ENCODE data around the gene ZDHHC14.
A peak's percentile ranks its signal among the peaks of the same experiment; 100 is the strongest.

Gene ZDHHC14

DNA sequence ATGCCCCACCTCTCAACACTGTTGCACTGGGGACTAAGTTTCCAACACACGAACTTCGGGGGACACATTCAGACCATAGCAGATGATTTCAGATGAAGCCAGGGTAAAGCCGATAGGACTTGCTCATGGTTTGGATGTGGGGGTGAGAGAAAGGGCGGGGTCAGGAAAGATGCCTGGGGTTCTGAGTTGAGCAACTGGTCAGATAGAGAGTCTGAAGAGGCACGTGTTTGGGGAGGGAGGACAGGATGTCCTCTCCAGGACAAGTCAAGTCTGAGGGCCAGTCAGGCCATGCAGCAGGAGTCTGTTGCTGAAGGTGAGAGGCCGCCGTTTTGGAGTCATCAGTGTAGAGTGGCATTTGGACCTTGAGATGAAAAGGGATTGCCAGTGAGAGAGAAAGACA, 244.1 kb downstream of the ZDHHC14 start:
- DNase-seq (ENCODE audit: low read depth in 3 of 3): no peak

DNA sequence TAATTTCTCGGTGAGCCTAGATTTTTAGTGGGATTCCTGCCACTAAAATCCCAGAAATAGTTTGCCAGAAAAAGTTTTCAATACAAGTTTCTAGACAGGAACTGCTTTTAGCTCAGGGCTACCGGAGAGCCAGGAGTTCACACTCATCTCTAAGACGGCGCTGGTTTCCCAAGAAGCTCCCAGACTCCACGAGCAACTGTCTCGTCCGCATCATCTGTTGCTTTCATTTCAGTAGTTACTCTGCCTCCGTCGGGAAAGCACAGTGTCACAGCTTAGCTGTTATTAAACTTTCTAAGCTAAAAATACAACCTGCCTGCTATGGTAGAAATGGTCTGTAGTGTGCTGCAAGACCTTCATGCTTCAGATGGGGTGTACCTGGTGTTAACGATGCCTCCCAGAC, 244.8 kb downstream of the ZDHHC14 start:
- DNase-seq (ENCODE audit: low read depth in 3 of 3): no peak

DNA sequence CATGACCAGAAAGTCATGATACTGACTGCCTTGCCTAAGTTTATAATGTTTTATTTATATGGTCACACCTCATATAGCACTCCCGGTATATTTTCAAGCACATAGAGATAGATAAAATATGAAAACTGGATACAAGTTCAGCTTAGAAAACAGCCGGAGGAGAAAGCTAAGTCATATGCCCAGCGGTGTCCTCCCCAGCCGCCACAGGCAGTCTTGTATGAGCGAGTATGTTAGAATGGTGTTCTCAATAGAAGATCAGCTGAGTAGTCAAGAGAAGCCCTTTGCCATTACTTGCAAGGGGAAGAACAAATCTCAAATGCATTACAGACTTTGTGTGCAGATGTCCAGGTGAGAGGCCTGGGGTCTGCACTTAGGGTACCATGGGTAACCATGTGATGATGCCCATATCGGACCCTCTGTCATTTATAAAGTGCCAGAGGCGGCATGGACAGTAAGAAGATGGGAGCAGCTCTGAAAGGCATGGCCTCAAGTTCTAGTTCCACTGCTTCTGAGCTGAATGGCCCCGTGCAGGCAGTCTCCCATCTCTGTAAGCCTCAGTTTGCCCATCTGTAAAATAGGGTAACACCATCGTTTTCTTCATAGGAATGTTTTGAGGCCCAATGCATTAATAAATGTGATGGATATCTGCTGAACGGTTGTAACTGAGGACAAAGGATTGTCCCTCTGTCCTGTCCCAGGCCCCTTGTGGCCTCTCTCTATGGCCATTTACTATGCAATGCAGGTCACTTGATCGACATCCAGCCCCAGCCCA, 246.4 kb downstream of the ZDHHC14 start:
- DNase-seq (ENCODE audit: low read depth in 3 of 3): no peak

DNA sequence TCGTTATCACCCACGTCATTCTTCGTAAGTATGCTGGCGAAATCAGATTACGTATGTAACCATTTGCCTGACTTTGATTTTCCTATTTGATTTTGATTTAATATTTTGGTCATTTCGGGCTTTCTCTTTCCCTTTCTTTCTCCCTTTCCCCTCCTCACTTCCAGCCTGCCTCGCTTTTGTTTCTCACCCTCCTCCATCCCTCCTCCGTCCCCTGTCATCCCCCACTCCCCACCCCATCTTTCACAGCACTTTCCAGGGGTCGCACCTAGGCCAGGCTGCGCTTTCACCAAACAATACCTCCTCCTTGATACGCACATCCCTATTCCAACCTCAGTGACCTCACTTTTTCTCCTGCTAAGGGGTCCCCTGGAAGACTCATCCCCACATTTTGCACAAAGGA, 247.5 kb downstream of the ZDHHC14 start:
- no peak for DNase-seq (ENCODE audit: low read depth in 3 of 3)

- DNase-seq (ENCODE audit: low read depth in 3 of 3): no peak
Measured at GRCh38 chr6:157629220-157629619, 248.2 kb downstream of the ZDHHC14 start.

- DNase-seq (ENCODE audit: low read depth in 3 of 3): no peak
Measured at GRCh38 chr6:157630463-157631080, 249.6 kb downstream of the ZDHHC14 start.

- DNase-seq (ENCODE audit: low read depth in 3 of 3): no peak
Measured at GRCh38 chr6:157631412-157631811, 250.4 kb downstream of the ZDHHC14 start.

GRCh38 chr6:157631838-157632614, 251.0 kb downstream of the ZDHHC14 start:
- no peak for DNase-seq (ENCODE audit: low read depth in 3 of 3)

DNA sequence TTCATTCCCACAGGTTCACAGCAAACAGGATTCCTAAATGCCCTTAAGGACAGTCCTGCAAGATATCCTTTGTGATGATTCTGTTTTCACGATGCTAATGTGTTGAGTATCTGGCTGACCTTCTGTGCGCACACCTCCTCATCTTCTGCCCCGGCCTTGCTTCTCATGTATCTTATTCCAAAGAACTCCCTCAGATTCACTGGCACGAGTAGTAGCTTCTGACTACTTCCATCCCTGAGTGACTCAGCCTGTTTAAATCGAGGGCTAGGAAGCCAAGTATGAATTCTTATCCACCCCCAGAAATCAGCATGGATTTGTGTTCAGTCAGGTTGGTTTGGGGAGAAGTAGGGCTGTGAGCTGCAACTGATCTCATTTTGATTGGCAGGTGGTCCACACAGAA, 251.8 kb downstream of the ZDHHC14 start:
- no peak for DNase-seq (ENCODE audit: low read depth in 3 of 3)

GRCh38 chr6:157634546-157634945, 253.6 kb downstream of the ZDHHC14 start:
- no peak for DNase-seq (ENCODE audit: low read depth in 3 of 3)

DNA sequence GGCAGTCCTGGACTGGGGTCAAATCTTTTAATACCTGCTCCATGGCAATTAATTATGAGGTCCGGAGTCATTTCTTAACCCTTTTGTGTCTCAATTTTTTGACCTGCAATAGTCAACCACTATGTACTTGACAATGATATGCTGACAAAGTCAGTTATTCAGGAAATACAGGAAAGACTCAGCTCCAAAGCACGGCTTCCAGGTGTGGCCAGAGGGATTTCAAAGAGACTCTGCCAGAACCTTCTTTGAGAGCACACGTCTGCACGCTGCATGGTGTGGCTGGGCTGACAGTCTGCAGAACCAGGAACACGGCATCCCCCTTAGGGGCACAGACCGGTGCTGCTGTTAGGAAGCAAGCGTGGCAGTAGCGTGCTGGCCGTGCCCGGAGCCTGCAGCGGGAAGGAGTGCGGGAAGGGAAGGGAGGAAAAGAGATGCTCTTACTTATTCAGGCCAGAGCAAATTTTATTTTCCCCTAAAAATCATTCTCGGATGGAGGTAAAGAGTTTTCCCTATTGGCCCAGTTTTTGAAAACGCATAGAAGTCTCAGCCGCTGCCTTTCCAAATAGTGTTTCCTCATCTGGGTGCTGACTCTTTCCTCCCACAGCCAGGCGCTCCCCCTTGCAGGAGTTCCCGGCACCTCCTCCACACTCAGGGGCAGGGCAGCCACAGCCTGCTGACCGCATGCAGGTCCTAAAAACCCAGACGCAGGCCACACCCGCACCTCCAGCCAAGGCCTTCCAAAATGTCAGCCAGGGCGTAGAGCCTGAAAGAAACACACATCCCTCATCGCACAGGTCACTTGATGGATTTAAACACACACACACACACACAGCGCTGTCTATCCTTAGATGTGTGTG, 254.6 kb downstream of the ZDHHC14 start:
- no peak for DNase-seq (ENCODE audit: low read depth in 3 of 3)

- no peak for DNase-seq (ENCODE audit: low read depth in 3 of 3)
Measured at GRCh38 chr6:157637516-157637915, 256.5 kb downstream of the ZDHHC14 start.

DNA sequence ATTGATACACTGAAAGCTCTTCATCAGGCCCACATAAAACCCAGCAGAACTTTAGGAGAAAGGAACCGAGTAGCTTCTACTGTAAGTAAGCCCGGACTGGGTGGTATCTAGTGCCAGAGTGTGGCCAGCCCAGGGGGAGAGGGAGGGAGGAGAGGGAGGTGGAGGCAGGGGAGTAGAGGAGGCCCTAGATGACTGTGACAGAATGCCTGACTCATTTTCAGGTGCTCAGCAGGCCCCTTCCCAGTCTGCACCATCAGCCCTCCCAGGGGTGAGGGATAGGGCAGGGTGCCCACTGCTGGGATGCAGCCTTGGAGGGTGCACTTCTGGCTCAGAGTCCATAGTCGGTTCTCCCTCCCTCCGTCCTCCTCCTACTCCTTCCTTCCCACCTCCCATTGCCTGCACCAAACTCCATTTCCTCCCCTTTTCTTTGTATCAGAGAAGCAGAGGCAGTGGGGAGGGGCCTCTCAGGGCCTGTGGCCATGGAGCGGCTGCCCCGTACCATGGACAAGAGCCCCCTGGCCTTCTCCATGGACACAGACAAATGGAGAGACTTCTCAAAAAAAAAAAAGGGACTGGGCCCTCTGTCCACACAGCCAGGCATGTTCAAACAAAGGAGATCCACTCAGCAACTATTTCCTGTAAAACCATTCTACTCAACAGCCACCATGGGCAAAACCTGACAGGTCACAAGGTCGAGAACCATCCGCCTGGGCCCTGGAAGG, 257.1 kb downstream of the ZDHHC14 start:
- DNase-seq (ENCODE audit: low read depth in 3 of 3): no peak

DNA sequence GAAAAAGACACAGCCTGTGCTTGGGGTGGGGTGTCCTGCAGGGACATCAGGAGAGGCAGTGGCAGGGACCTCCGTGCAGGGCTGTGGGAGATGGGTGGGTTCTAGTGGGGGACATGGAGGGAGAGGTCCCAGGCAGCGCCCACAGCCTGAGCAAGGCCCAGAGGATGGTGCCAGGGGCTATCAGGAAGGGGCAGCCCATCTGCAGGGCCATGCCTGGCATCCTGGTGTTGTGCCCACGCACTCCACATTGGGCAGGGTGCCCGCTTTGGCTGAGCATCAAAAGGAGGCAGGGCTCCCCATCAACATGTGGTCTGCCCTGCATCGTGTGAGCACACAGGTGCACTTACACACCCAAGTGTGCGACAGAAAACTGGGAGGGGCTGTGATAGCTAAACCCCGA, 257.8 kb downstream of the ZDHHC14 start:
- no peak for DNase-seq (ENCODE audit: low read depth in 3 of 3)

DNA sequence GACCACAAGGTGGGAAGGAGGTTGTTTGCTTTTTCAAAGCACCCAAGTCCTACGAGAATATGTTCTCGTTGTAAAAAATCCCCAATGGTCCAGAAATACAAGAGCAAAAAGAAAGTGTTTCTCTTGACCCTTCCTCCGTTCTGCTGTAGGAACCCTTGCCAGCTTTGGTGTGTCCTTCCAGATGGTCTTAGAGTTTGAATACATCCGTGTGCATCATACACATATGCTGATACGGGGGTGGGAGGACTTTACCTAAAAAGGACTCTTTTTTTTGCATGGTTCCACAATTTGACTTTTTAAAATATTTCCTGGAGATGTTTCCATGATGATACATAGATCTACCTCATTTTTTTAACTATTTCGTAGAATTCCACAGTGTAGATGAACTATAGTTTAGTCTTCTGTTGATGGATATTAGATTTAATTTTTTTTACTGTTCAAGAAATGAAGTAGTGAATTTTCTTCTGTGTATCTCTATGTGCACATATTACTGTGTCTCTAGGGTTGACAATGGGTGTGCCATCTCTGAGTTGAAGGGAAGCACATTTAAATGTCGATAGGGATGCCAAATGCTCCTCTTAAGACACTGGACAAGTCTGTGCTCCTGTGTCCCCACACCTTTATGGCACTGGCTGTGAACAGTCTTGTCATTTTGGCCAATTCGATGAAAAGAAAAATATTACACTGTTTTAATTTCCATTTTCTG, 259.9 kb downstream of the ZDHHC14 start:
- no peak for DNase-seq (ENCODE audit: low read depth in 3 of 3)

DNA sequence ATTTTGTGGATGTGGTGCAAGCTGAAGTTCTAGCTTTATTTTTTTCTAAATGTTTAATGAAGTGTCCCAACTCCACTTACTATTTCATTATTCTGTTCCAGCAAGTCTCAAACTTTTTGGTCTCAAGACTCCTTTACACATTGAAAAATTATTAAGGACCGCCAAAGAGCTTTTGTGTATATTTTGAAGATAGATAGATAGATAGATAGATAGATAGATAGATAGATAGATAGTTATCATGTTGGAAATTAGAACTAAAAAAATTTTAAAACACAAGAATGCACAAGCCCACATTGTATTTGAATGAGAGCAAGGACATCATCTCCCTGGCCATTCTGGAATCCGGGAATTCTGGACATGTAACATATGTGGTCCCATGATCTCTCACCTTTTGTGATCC, 260.8 kb downstream of the ZDHHC14 start:
- DNase-seq (ENCODE audit: low read depth in 3 of 3): no peak

GRCh38 chr6:157642736-157643135, 261.7 kb downstream of the ZDHHC14 start:
- no peak for DNase-seq (ENCODE audit: low read depth in 3 of 3)

- peak in 2 of 3 experiments; percentile 9 to 11 for DNase-seq (ENCODE audit: low read depth in 3 of 3)
Measured at GRCh38 chr6:157644043-157644810, 263.2 kb downstream of the ZDHHC14 start.

- DNase-seq (ENCODE audit: low read depth in 3 of 3): no peak
Measured at GRCh38 chr6:157645201-157645795, 264.3 kb downstream of the ZDHHC14 start.

Data from stimulated activated CD4-positive, alpha-beta T cell treated with anti-CD3 and anti-CD28 coated beads, TNF-alpha, amount 100 ng/mL, for 4 hours (primary cell).